Osteoblast (primary cell): ENCODE measurements around the gene DLGAP5. TPM values are rescaled to one million over a fixed set of nuclear protein-coding genes. Genes with fewer than 3 reads are reported as not detected.
A peak's percentile ranks its signal among the peaks of the same experiment; 100 is the strongest.

Experiments
- DNase-seq: peaks from one replicate; pipeline ENCODE4 v3.0.0; 2011; ENCODE audit warnings: low spot score, mixed read lengths; ENCODE audit not compliant: insufficient read length; ENCODE audit errors: missing footprints
- H2AFZ ChIP-seq: 2 replicates; pipeline ENCODE4 v1.6.0; 2011; ENCODE audit warnings: mild to moderate bottlenecking, low read length
- H3K27ac ChIP-seq: 2 replicates; pipeline ENCODE4 v1.5.1; 2011; ENCODE audit warnings: mild to moderate bottlenecking, low read depth, low read length, moderate library complexity
- H3K27me3 ChIP-seq: 2 replicates; pipeline ENCODE4 v1.6.0; 2012; ENCODE audit warnings: mild to moderate bottlenecking, control low read depth, inconsistent platforms, low read length, moderate library complexity; ENCODE audit not compliant: insufficient read depth
- H3K36me3 ChIP-seq: 2 replicates; pipeline ENCODE4 v1.5.1; 2011; ENCODE audit warnings: mild to moderate bottlenecking, low read length, control low read depth, moderate library complexity; ENCODE audit not compliant: insufficient read depth
- H3K4me1 ChIP-seq: 2 replicates; pipeline ENCODE4 v1.5.1; 2011; ENCODE audit warnings: mild to moderate bottlenecking, low read length, control low read depth, moderate library complexity; ENCODE audit not compliant: insufficient read depth
- H3K4me2 ChIP-seq: 2 replicates; pipeline ENCODE4 v1.6.0; 2011; ENCODE audit warnings: mild to moderate bottlenecking, low read length; ENCODE audit not compliant: insufficient read depth
- H3K4me3 ChIP-seq: fragments of 200-600 bp; sonication (generic); 3 replicates; pipeline ENCODE4 v1.5.1; 2012; ENCODE audit warnings: mild to moderate bottlenecking, low read length, inconsistent platforms; ENCODE audit not compliant: insufficient read depth
- H3K79me2 ChIP-seq: 2 replicates; pipeline ENCODE4 v1.6.0; 2012; ENCODE audit warnings: mild to moderate bottlenecking, low read length, control low read depth, inconsistent platforms; ENCODE audit not compliant: insufficient read depth
- H3K9me3 ChIP-seq: 2 replicates; pipeline ENCODE4 v1.5.1; 2011; ENCODE audit warnings: low read depth, low read length, control low read depth
- H4K20me1 ChIP-seq: 2 replicates; pipeline ENCODE4 v1.6.0; 2012; ENCODE audit warnings: mild to moderate bottlenecking, low read length, control low read depth; ENCODE audit not compliant: insufficient read depth
- CTCF ChIP-seq: IDR thresholded peaks from 2 replicates; pipeline ENCODE4 v1.5.1; 2011; ENCODE audit warnings: mild to moderate bottlenecking, low read depth, low read length, moderate library complexity; ENCODE audit errors: extremely low read depth
- total RNA-seq: library from RNA; depleted of rRNA; stranded (reverse); fragments of >200 nt; gene quantifications from 2 replicates; pipeline ENCODE4 v1.2.3, GENCODE V29; 2012

Gene DLGAP5
- total RNA-seq, 1 donor, result 5.1 TPM

- no peaks in the 10 kb centered on the region for H3K27me3 ChIP-seq
- H3K4me1 ChIP-seq, result peaks cover 26% of the 10 kb centered on the region
- no peak for DNase-seq
- no peaks in the 10 kb centered on the region for H4K20me1 ChIP-seq
- no peaks in the 10 kb centered on the region for H3K9me3 ChIP-seq
- peak overlapping the region; percentile 64 for H3K27ac ChIP-seq
- H3K79me2 ChIP-seq, result no peaks in the 10 kb centered on the region
- no peak overlapping the region for H3K4me3 ChIP-seq
- H3K4me2 ChIP-seq, result peak overlapping the region; percentile 24
- H2AFZ ChIP-seq, result no peak overlapping the region
- no peak for TF ChIP-seq CTCF
- no peaks in the 10 kb centered on the region for H3K36me3 ChIP-seq
Observed at GRCh38 chr14:55122440-55122986, 68.9 kb downstream of the DLGAP5 start.

GRCh38 chr14:55121628-55122439, 69.6 kb downstream of the DLGAP5 start:
- H4K20me1 ChIP-seq, result no peaks in the 10 kb centered on the region
- no peak for DNase-seq
- H3K27ac ChIP-seq, result no peak overlapping the region
- no peaks in the 10 kb centered on the region for H3K79me2 ChIP-seq
- no peak overlapping the region for H2AFZ ChIP-seq
- H3K27me3 ChIP-seq, result no peaks in the 10 kb centered on the region
- H3K4me3 ChIP-seq, result no peak overlapping the region
- no peaks in the 10 kb centered on the region for H3K36me3 ChIP-seq
- peaks cover 20% of the 10 kb centered on the region for H3K4me1 ChIP-seq
- no peaks in the 10 kb centered on the region for H3K9me3 ChIP-seq
- TF ChIP-seq CTCF, result no peak
- H3K4me2 ChIP-seq, result no peak overlapping the region

DNA sequence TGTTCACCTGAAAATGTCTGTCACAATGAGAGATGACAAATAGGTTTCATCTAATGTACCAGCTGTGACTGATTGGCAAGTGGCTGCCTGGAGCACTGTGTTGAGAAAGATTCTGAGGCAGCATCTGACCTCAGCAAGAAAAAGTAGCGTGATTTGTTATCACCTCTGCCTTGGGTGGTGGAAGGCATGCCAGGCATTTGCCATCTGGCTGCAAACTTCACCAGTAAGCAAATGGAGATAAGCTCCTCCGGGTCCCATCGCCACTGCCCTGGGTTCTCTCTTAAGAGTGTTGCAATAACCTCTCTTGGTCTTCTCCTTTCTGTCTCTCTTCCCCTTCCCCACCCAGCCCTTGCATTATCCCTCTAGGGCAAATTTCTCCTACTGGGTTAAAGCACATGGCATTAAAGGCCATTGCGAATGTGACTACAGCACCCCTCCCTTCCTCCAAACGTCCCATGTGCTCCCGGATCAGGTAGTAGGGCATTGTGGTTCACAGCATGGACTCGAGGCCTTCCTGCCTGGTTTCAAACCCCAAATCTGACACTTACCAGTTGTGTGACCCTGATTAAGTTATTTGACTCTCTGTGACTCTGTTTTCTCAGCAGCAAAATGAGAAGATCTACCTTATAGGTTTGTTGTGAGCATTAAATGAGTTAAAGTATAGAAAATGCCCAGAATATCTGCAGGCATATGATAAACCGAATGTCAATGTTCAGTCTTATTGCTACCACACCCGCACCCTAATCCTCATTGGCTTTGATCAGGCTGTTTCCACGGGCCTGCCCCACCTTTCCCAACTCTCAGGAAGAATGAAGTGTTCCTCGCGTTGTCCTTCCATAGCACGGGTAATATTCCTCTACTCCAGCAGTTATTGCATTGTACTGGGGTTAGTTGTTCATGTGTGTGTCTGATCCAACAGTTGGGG, 70.6 kb downstream of the DLGAP5 start:
- TF ChIP-seq CTCF, result no peak
- Histone ChIP-seq H3K79me2 (no peaks in the 10 kb centered on the region), H3K4me3 (no peak overlapping the region), H3K27ac (no peak overlapping the region), H3K9me3 (no peaks in the 10 kb centered on the region), H3K4me1 (peaks cover 20% of the 10 kb centered on the region), H3K27me3 (no peaks in the 10 kb centered on the region), H3K4me2 (no peak overlapping the region), H4K20me1 (no peaks in the 10 kb centered on the region), H3K36me3 (no peaks in the 10 kb centered on the region), H2AFZ (no peak overlapping the region)
- no peak for DNase-seq
